ENCODE data around the gene SWAP70.
"Not testable (repeated sequence)": the region's sequence is repeated elsewhere in the genome, so short reads cannot be mapped to it uniquely, and the experiment has no call there.

The SWAP70 gene

DNA sequence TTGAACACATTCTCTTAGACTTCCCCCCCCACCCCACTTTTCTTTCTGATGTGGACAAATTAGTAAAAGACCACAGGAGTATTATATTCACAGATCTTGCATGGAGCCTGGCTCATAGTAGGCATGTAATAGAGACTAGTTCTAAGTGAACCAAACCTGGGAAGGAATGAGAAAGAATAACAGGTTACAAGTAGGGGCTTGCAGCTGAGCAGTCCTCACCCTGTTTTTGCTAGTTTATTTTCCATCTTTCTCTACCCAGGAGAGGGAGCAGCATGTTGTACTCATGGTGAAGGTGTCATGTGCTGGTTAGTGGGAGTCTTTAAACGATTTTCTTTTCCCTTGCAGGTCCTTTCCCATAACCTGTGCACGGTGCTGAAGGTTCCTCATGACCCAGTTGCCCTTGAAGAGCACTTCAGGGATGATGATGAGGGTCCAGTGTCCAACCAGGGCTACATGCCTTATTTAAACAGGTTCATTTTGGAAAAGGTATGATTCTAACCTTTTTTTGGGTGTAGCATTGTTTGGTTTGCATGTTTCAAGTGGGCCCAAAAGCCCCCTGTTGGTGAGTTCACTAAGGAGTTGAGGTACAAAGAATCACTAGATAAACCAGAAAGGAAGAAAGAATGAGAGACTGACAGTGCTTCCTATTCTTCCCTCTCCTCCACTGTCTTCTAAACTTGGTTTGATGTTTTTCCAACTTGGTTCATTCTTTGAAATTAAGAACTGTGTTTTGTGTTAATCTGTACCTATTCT is 30.1 kb downstream of the SWAP70 start:
- DNase-seq = no peak

DNA sequence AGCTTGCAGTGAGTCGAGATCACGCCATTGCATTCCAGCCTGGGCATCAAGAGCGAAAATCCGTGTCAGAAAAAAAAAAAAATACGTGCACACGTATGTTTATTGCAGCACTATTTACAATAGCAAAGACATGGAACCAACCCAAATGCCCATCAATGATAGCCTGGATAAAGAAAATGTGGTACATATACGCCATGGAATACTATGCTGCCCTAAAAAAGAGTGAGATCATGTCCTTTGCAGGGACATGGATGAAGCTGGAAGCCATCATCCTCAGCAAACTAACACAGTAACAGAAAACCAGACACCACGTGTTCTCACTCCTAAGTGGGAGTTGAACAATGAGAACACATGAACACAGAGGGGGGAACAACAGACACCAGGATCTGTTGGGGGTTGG is 31.4 kb downstream of the SWAP70 start:
- not testable (repeated sequence) for DNase-seq

DNA sequence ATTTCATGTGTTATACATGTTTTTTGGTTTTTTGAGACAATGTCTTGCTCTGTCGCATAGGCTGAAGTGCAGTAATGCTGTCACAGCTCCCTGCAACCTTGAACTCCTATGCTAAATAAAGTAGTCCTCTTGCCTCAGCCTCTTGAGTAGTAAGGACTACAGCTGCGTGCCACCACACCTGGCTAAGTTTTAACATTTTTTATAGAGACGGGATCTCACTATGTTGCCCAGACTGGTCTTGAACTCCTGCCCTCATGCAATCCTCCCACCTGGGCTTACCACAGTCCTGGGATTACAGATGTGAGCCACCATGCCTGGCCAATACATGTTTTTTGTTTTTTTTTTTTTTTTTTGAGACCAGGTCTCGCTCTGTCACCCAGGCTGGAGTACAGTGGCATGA is 33.9 kb downstream of the SWAP70 start:
- DNase-seq = no peak

DNA sequence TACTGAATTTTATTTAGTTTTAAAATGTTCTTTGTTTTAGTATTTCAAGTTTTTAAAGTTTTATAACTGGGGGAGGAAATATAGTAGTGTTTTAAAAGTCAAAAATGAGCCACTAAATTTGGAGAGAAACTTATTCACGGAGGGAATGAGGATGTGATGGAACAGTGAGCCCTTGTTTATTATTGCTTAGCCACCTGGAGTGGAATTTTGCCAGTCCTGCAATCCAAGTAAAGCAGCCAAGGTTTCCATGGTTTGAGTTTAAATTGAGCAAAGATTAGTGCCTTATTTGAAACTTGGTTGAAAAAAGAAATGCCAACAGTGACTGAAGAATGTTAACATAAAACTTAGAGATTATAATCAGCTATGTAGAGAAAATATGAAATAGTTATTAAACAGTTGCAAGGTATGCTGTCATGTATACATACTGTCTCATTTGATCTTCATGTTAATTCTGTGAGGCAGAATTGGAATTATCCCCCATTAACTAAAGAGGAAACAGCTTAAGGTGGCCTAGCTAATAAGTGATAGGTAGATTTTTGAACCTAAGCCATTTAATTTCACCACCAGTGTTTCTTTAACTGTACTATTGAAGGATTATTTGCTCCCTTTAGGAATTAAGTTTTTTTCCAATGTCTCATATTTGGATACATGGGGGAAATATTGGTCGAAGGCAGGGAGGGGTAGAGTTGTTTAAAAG is 36.4 kb downstream of the SWAP70 start:
- DNase-seq = no peak

DNA sequence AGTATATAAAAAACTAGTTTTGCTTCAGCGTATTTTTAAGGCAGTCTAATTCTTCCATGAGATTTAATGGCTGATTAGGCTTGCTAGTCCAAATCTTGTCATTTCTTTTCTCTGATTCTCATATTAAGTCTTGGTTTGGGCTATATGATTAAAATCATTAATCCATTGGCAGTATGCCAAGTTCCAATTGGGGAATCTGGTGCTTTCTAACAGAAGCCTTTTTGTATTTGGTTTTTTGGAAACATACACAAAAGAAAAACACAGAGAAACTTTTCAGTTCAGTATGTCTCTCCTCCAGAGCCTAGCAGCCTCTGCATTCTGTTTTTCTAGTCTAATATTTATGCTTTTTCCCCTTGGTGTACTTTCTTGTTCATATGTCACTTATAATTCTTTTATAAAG is 37.9 kb downstream of the SWAP70 start:
- no peak for DNase-seq

DNA sequence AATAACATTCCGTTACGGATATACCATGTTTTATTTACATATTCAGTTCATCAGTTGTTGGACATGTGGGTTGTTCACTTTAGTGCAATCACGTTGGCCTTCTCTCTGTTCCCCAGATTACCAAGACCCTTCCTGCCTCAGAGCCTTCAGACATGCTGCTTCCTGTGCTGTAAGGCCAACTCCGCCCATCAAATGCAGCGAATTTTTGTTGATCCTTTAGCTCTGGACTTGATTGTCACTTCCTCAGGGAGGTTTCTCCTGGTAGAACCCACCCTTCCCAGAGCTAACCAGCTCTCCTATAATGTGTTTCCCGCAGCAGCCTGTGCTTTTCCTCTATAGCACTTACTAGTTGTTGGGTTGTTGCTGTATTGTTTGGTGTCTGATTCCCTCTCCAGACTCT is 39.4 kb downstream of the SWAP70 start:
- no peak for DNase-seq

DNA sequence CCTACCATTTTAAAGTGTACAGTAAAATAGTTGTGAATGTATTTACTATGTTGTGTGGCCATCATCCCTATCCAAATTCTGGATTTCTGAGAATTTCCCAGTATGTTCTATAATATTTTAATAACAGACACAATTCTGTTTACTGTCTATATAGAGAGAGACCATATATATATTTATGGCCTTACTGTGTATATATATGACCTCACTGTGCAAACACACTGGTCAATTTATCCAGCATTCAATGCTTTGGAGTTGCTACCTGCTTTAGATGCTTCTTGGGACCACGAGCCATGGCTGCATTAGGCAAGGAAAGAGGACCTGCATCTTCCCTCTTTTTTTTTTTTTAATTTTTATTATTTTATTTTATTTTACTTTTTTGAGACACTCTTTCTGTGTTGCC is 40.2 kb downstream of the SWAP70 start:
- DNase-seq = no peak

DNA sequence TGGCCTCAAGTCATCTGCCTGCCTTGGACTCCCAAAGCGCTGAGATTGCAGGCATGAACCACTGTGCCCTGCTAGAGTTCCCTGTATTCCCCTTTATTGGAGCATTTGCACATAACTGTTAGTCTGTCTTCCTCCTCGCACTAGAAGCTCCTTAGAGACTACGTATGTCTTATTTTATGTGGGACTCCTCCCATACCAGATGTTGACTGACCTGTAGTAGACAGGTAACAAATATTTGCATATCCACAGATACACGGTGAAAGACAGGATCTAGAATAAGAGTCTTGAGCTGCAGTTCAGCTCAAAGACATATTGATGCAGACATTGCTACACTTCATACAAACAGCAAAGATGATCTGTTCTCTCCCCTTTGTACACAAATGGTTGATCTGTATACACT is 40.7 kb downstream of the SWAP70 start:
- no peak for DNase-seq

DNA sequence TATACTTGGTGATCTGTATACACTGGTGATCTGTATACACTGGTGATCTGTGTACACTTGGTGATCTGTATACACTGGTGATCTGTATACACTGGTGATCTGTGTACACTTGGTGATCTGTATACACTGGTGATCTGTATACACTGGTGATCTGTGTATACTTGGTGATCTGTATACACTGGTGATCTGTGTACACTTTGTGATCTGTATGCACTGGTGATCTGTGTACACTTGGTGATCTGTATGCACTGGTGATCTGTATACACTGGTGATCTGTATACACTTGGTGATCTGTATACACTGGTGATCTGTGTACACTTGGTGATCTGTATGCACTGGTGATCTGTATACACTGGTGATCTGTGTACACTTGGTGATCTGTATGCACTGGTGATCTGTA is 41.5 kb downstream of the SWAP70 start:
- DNase-seq = not testable (repeated sequence)

DNA sequence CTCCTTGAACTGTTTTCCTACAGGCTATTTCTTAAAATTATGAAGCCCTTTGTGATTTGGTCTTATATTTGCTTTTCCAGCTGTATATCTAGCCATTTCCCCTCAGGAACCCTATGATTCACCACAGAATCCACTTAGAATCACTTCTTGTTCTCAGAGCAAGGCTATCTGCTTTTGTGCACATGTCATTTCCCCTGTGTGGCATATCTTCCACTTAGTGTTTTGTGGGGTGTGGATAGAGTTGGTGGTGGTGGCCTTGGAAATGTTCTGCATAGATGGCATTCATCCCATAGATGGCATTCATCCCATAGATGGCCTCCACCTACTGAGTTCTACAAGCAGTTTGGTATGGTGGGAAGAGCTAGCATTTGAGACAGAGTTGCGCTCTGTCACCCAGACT is 44.7 kb downstream of the SWAP70 start:
- no peak for DNase-seq

DNA sequence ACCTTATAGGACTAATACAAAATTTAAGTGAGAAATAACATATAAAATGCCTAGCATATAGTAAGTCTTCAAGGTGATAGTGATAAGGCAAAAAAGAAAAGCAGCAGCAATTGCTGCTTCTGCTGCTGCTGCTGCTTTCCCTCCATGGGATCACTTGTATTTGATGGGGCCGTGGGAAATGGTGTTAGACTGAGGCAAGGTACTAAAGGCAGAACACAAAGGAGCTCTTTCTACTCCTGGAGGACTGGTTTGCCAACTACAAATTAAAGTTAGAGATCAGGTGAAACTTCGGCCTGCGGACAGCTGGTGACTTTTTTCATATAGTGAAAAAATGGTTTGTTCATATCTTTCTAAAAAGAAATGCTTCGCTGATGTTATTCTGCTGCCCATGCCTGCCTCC is 46.3 kb downstream of the SWAP70 start:
- no peak for DNase-seq

DNA sequence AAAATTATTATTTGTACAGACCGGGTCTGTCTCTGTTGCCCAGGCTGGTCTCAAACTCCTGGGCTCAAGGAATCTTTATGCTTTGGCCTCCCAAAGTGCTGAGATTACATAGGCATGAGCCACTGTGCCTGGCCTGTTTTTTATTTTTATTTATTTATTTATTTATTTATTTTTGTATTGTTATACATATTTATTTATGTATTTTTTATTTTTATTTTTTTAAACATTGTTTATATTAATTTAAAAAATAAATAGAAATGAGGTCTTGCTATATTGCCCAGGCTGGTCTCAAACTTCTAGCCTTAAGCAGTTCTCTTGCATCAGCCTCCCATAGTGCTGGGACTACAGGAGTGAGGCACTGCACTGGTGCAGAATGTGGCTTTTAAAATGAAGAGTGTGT is 47.0 kb downstream of the SWAP70 start:
- no peak for DNase-seq

DNA sequence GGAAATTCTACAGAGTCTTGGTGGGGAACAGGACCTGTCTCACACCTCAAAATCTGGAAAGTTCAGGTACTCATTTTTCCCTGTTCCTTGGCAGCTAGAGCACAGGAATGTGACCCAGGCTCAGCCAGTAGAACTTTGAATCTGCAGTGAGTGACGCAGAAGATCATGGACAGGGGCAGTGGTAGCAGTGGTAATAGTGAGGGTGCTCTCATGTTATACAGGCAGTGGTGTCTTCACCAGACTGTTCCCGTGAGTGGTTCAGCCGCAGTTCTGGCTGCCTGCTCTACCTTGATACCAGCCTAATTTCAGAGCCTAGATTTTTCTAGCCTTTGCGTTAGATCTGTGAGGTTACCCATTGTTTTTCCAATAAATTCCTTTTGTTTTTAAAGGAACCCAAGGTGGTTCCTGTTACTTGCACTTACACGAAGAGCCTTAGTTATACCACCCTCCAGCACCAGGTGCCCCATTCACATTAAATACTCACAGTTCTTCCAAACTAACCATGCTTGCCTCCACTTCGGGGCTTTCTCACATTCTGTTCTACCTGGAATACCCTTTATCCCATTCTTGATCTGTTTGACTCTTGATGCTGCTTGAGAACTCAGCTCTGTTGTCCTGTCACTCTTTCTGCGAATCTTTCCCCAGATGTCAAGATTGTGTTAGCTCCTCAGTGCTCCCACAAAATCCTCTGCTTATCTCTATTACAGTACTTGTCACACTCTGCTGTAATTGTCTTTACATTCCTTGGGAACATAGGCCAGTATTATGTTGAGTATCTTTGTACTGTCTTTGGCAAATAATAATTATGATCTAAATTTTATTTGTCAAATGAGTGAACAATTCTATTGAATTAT is 47.8 kb downstream of the SWAP70 start:
- DNase-seq = no peak

DNA sequence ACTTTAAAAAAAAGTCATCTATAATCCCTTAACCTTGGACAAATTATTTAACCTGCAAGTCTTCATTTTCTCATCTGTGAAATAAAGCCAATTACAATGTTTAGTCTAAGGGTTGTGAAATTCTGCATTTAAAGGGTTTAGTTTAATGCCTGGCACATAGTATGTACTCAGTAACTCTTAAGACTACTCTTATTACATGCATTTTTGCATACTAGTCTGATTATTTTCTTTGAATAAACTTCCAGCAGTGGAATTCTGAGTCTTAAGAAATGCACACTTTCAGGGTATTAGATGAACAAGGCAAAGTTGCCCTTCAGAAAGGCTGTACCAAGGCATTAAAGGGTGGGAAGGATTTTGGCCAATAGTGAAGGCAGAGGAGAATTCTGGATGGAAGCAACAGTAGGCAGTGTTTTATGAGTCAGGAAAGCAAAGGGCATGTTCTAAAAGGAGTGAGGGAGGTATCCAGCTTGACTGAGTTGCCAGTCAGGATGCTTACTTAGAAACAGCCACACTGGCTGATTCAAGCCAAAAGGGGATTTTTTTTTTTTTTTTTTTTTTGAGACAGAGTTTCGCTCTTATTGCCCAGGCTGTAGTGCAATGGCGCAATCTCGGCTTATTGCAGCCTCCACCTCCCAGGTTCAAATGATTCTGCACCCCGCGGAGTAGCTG is 50.5 kb downstream of the SWAP70 start:
- DNase-seq = no peak

DNA sequence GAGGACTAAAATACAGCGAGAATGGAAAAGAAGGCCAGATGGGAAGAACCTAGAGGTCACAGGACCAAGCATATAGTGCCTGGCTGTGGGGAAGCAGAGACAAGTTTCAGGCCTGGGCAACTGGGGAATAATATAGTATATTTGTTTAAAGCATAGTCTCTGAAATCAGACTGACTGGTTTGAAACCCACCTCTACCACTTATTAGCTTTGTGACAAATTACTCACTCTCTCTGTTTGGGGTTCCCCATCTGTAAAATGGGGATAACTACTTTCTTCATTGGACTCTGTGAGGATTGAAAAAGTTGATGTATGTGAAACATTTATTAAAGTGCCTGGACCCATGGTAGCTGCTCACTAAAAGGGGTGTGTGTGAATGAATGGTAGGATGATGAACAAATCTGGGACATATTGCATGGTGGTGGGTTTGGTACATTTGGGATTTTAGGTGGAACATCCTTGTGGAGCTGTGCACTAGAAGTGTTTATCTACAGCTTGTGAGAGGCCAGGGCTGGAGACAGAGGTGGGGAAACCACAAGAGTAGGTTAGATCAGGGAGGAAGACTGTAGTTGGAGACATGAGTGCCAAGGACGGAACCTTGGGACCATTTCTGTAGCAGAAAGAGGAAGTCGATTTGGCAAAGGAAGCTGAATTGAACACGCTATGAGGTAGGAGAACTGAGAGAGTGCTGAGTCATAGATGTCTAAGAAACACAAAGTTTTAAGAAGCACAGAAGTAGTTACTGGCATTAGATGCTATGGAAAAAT is 52.6 kb downstream of the SWAP70 start:
- DNase-seq = no peak

DNA sequence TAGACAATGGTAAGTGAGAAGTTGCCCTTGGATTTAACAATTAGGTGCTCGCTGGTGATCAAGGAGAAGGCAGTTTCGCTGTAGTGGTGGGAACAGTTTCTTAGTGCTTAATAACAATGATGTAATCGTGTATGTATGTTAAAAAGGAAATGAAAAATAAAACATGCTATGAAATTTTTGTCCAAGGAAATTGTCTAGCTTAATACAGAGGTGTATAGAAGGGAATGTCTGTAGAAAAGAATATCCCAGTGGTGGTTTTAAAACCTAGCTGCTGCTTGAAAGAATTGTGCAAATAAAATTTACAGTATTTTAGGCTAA is 53.1 kb downstream of the SWAP70 start:
- no peak for DNase-seq

DNA sequence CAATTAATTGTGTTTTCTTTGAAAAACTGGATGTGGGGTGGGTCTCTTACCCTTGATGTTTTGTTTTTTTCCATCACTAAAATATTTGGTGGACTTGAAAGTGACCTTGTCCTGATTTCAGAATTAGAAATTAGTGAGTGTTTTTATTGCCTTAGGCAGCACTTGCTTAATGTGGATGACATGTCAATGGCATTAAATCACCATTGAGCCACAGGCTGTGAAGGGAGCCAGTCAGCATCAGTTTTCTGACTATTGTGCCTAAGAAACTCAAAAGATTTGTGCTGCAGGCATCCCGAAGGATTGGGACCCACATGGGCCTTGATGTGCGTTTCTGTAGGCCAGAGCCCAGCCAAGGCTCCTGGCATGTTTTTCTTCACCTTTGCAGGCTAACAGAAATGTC is 53.8 kb downstream of the SWAP70 start:
- DNase-seq = no peak

DNA sequence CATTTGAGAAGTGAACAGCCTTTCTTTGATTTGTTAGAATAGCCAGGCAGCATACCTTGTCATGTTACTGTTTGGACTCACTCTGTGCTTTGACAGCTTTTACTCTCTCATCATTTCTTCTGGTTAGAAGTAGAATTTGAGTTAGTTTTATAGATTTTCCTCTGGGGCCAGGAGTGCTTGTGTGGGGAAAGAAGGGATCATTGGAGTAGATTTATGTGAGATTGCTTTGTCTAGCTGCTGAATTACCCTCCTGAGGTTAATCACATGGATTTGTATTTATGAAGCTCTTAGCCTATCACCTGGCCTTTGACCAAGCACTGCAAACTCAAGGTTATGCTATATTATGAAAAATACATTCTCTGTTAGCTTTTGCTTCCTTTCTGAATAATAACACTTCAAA is 54.3 kb downstream of the SWAP70 start:
- no peak for DNase-seq

DNA sequence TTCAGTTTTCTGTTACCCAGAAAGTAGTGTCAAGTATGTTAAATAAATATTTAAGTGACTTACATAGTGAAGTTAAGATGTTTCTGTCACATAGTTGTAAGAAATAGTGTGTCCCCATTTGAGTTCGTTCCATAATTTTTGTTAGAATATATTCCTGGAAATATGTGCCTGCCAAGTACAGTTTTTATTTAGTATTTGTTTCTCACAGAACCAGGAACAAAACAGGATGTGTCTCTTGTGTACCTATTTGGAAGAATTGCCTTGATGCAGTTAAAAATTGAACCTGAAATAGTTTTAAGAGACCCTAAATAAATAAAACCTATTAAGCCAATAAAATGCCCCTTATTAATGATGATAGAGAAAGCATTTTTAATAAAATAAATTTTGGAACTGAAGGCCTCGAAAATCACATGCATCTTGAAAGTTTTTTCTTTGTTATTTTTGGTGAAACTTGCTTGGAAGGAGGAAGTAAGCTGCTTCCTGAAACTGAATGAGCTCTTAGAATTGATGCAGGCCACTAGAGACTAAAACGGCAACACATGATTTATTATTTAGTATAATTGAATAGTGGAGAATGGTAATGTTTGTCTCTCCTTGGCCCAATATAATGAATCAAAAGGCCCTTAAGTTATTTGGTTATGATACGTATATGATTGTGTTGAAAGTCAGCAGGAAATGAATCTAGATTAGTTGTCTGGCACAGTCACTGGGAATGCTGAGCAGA is 55.9 kb downstream of the SWAP70 start:
- no peak for DNase-seq

DNA sequence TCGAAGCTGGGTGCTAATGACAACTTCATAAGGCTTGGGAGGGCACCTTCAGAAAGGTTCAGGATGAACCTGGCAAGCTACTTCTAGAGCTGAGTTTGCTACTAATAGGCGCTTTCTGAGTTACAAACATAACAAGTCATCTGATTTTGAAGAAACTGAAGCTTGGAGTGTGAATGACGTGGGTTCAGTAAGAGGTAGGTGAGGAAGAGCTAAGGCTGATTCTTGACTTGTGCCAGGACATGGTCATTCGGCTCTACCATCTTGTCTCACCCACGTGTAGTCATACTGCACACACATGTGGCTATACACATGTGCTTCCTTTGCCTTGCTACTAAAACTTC is 56.4 kb downstream of the SWAP70 start:
- no peak for DNase-seq

DNA sequence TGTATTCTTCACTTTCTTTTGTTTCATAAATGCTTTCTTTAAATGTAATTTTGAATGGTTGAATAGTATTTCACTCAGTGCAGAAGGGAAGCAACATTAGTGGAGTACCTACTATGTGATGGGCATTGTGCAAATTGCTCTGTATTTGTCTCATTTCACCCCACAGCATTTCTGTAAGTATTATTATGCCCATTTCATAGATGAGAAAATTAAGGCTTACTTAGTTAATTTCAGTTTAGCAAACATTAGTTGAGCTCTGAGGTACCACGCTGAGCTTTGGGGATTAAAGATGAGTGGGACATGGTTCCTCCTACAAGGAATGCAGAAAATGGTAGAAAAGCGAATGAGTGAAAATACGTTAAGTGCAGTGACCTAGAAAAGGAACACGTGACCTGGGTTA is 58.1 kb downstream of the SWAP70 start:
- no peak for DNase-seq

DNA sequence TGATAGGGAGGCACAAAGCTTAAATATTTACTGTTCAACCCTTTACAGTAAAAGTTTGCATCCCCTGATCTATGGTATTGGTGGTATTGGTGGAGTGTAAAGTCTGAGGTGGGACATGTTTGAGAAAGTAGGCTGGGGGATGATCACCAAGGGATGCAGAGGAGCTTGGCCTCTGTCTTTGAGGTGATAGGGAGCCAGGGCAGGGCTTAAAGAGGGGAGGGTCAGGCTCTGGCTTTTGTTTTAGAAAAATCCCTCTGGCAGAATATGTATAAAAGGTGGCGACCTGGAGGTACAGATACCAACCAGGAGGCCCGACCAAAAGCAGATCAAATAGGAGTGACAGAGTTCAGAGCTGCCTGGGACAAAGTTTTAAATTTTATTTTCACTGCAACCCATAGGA is 59.0 kb downstream of the SWAP70 start:
- DNase-seq = no peak
